H1 (cell line): ENCODE measurements around the gene SUPT4H1. TPM values are rescaled to one million over a fixed set of nuclear protein-coding genes. Genes with fewer than 3 reads are reported as not detected.

Experiments used
- HDAC2 ChIP-seq, 2 experiments: fragments of 300-600 bp in 1 of 2; sonication (generic) in 1 of 2; IDR thresholded peaks; 2 replicates each; pipeline ENCODE4 v1.6.1; 2011 to 2012; ENCODE audit warnings: low read depth in 2 of 2, low read length in 2 of 2, mild to moderate bottlenecking in 2 of 2, moderate library complexity in 2 of 2, borderline replicate concordance in 1 of 2, inconsistent platforms in 1 of 2
- polyA plus RNA-seq, 7 experiments: library from polyadenylated mRNA; depleted of rRNA in 3 of 7; stranded (reverse) in 5 of 7; unstranded in 2 of 7; fragments of >200 nt in 5 of 7; fragments of 200-250 nt in 2 of 7; gene quantifications; 1 replicate in 5 of 7; 2 replicates in 1 of 7; 4 replicates in 1 of 7; pipeline versions ENCODE4 v1.2.1 to v1.2.3, GENCODE V29; 2011 to 2013; ENCODE audit warnings: missing spikeins in 2 of 7, mixed read lengths in 2 of 7
- total RNA-seq: library from RNA; stranded (reverse); fragmentation: NEBNext Ultra II Directional; extraction: Animal tissue kit (Norgen Biotek cat#: 25700); gene quantifications from 2 replicates; pipeline ENCODE4 v1.2.1, GENCODE V29; 2021

The SUPT4H1 gene
- total and polyA plus RNA-seq, 2 of the 8 experiments (the other 6 are each of a cell fraction or from before 2014, with no cell fraction given), result 112 to 143 TPM

DNA sequence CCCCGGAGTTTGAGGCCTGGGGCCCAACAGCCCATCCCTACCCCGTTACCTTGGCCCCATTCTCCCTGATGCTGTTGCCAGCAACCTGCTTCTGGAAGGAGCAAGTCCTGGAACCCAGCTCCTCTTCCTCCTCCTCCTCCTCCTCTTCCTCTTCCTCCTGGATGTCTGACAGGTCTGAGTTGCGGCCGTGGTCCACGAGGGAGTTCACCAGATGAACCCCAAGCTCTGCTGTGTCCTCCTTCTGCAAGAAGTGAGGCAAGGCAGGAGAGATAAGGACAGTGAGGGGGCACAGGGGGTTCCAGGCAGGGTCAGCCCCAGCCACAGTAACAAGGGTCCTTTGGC, 42.1 kb downstream of the SUPT4H1 start (continued):
- no peak for TF ChIP-seq HDAC2 (IDR thresholded peaks at IDR 0.05; ENCODE audit: borderline replicate concordance in 1 of 2, low read depth in 2 of 2, low read length in 2 of 2)
- TF ChIP-seq, all 59 proteins: peak for 0
